Suppressor macrophage (primary cell): ENCODE results near the gene RALGAPA2.

Source experiments
- DNase-seq, 4 experiments: peaks; one replicate each; pipeline ENCODE4 v3.0.0-alpha.2; 2020 to 2022

RALGAPA2 gene

DNA sequence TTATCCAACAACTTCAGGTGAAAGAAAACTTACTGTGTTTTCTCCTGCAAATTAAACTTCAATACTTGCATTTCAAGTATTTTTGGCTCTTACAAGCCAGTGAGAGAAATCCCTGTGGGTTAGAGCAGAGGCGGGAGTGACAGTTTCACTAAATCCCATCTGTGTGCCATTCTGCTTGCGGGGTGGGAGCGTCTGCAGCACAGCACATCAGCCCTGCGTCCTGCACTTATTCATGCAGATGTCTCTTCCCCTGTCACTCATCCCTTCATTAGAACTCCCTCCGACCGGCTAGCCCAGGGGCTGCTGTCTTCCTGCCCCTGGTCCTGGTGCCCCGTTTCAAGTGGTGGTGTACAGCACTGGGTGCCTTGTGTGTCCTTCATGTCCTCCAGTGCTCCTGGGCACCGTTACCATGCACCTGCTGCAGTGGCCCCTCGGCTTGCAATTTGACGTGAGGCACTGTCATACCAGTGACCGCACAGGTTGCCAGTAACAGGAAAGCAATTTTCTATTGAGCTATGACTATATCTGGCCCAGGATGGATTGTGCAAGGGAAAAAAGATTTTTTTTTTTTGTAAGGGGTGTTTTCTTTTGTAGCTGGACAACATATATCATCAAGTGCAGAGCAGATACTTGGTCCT, 285.1 kb downstream of the RALGAPA2 start:
- no peak for DNase-seq

DNA sequence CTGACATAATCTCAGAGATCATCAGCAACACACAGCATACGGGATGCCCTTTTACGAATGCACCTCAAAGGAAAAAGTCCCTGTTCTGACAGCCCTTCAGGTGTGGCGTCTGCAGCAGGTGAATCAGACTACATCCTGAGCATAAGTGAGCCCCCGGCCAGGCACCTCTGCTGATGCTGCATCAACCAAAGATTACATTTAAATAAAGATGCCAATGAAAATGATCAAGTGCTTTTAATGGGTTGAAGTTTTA, 285.9 kb downstream of the RALGAPA2 start:
- DNase-seq: no peak

DNA sequence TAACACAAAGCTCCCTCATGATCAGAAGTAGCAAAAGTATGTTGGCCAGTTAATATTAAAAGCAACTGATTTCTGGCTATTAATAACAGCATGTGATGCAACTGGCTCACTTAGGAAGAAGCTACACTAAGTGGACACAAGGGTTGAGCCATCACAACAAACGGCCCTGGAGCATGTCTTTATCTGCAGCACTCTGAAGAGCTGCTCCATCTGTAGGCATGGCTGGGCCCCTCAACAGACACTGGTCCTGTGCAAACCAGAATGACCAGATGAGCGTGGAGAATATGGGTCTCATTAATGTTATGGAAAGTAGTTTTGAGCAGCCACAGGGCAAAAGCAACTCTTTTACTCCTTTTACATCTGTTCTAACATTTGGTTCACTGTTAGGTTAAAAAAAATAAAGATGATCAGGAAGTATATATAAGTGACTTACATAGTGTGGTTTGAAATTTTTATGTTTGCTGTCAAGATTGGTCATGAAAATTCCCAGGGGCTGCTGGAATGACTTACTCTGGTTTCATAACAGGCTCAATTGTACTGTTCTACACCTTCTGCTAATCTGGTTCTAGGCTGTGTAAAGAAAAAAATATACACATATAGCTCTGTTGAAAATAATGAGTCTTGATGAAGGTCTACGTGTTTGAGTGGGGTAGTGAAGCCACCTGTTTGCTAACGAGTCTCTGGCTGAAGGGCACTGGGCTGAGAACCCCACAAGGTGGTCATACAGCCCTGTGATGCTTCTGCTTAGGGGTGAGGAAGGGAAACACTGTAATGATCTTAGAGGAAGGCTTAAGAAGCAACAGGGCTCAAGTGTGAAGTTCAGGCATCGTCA, 286.4 kb downstream of the RALGAPA2 start:
- DNase-seq: no peak

DNA sequence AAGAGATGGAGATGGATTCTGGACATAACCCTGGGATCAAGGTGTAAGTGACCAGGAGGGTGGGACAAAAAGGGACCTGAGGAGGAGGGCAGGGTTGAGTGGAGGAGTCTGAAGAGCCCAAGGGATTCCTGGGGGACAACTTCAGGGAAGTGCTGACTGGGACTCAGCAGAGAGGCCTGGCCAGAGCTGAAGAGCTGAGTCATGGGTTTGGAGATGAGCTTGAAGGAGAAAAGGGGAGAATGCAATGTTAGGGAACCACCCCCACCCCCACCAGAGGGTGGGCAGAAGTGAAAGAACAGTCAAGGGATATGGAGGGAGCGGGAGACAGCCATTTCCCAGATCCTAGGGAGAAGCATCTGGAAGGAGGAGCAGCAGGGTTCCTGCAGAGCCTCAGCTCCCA, 289.3 kb downstream of the RALGAPA2 start:
- DNase-seq: no peak

DNA sequence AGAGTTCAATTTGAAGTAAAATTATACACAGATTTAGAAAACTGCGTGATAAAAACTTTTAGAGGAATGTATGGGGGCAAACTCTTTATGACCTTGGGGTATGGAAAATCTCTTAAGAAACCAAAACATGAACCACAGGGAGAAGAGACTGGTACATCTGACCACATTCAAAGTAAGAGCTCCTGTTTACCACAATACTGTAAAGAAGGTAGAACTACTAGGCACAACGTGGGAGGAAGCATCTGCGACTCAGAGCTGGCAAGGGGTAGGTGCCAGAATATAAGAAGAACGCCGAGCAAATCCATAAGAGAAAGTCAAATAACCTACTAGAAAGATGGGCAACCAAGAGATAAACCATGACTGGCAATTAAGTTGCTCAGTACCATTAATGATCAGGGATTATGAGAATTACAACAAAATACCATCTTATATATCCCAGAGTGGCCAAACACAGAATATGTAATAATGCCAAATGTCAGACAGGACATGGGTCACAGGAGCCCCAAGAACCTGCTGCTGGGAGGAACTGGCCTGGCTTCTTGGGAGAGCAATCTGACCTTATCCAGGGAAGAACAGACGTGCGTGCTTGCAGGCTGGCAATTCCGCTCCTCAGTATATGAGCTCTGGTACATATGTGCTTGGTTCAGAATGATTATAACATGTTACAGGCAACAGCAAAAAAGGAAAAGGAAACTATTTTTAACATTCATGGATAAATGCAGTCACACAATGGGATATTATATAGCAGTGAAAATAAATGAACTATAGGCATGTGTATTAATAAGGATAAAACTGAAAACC, 294.4 kb downstream of the RALGAPA2 start:
- no peak for DNase-seq

DNA sequence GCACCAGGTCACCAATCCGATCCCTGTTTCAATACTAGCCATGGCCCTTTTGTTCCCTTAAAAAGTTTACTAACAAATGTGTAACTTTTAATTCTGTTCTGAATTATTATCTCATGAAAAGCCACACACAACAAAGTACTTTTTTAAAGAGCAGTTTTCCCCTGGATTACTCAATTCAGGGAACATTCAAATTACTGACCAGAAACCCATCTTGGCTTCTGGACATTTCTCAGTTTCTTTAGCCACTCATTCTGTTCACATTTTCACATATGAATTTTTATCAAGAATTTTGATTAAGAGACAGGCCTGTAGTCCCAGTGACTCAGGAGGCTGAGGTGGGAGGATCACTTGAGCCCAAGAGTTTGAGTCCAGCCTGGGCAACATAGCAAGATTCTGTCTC, 297.1 kb downstream of the RALGAPA2 start:
- DNase-seq: no peak

DNA sequence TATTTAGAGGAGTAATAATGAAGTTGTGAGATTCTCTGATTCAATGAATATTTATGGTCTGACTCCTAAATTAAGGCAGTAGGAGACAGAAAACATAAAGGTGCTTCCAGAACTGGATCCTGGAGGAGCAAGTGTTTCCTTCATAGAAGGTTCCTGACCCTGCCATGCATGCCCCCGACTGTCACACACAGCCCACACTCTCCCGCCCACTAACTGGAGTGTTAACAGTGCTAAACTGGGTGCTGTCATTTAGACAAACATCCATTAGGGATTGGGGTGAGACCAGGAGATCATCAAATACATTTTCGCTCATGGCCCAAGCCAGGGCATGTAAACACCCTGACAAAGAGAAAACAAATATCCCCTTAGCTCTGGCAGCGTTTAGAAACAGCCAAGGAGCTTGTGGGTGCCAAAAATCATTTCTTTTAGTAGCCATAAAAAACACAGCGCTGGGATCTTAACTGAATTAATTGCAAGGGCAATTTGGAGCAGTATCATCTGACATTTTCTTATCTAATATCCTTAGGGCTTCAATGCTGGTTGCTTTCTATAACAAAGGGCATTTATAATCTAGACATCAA, 297.7 kb downstream of the RALGAPA2 start:
- DNase-seq: no peak

DNA sequence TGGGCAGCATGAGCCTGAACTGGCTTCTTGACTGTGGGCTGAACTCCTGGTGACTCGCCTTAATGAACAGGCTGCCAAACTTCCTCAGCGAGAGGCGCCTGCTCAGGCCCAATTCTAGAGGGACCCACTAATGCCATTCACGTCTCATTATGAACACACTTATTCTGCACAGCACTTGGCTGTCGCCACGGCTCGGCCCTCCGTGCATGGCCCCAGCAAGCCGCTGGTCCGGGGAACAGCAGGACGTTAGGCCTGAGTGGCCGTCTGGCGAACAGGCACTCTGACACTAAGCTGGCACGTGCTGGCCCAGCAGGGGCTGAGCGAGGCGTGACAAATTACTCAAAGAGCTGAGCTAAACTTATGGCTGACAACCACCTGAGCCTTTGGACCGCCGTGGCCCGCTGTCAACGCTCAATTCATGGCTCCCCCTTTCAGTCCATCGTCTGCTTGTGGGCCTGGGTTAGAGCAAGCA, 298.6 kb downstream of the RALGAPA2 start:
- no peak for DNase-seq

DNA sequence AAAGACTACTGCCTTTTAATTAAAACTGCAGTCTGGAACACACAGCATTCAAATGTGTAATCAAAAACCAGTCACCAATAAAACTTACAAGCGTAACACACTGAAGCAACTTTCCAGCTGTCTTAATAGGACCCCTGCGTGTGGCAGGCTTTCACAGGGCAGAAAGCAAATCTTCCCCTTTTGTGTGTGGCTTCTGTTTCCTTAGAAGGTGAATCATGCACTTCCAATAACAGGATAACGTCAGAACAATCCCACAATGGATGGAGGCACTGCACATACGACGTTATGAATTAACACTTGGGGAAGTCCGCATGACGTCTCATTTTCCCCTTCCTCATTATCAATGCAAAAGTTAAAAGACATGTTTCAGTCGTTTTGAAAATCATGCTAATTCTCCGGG, 299.7 kb downstream of the RALGAPA2 start:
- DNase-seq: peak; percentile 27 to 70 (median 46)

DNA sequence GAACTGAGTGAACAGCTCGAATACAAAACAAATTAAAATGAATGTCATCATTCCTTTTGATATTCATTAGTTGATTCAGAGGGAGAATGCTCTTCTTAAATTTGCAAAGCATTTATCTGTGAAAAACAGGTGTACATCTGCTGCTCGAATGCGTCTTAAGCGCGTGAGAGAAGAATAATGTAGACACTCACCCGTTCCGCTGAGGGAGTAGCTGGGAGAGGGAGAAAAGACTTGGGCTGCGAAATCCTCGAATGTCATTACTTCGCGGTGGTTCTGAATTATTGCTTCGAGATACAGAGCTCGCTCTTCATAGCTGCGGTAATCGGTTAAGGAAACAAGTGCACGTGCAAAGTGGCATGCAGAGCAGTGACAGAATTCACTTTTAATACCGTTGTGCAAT, 300.6 kb downstream of the RALGAPA2 start:
- no peak for DNase-seq

DNA sequence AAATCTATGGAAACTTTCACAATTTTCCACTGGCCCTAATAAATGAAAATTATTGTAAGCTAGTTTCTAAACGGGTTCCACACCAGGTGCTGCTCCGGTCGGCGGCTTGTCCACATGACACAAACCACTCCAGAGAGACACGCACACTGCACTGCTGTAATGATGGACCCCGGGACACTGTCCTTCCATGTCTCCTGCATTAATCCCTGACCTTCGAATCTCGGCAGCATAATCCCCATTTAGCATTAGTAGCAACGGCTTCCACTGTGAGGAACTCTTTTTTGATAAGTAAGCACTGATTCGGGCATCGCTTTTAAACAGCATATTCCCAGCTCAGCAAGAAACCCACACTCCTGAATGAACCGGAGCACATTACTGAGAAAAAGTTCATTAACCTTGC, 301.0 kb downstream of the RALGAPA2 start:
- no peak for DNase-seq

DNA sequence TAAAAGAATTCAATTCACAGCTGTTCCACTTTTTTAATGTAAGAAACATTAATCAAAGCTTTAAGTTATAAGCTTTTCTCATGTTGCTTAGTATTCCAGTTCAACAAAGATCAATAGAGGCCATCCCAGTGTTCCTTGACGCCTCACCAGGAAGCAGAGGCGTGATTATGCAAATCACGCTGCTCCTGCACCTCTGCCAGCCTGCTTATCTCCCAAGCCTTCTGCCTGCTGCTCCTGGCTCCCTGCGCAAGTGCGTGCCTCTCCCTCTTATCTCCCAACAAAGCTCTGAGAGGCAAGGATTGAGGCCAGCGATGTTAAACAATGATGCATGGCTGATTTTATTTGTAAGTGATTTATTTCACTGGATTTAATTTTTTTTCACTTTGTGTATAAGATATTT, 301.8 kb downstream of the RALGAPA2 start:
- no peak for DNase-seq

DNA sequence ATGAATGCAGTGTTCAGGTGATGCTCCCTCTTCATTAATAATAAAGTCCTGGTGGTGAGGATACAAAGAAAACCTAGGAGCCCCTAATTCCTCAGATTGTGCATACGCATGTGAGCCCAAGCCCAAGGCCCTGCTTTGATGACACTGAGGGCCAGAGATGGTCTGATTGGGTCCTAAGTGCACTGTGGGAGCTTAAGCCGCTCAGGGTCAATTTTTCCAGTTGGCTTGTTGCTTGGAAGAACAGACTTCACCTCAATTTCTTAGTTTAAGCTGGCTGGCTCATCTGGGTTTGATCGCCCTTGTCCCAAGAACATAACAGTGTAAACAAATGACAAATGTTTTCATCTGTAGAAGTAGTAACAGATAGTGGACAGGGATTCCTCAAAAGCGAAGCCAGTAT, 303.1 kb downstream of the RALGAPA2 start:
- DNase-seq: no peak

DNA sequence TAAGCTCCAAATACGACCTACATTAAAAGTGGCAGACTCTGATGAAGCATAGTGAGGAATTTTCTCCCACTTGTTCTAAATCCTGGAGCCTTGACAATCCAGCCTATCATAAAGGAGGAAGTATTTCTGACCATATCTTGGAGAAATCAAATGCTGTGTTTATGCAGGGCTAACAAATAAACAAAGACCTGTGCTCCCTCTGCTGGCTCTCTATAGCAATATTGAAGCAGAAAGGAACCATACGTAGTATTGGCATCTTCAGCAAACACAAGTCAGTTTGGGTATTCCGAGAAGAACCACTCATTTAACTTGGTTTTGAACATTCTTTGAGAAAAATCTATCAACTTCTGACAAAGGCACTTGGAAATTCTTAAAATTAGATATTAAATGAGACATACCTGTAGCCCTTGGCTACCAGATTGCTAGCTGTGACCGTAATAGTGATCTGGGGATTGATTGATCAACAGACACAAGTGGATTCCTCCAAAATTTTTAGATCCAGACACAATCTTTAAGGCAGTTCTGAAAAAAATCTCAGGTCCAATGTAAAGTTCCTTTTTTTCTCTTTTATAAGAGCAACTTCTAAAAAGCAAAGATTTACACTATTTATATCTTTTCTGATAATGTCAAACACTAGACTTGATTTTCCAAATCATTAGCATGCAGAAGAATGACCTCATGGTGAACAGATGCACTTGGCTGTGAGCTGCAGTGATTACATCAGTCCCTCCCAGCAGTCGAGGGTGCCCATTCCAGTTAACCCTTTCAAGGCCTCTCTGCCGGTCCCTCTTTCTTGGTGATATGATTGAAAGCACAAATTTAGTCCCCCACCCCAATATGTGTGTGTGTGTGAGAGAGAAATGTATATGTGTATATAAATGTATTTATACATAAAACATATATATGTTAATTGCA, 304.3 kb downstream of the RALGAPA2 start:
- DNase-seq: peak; percentile 54 to 72 (median 65)

DNA sequence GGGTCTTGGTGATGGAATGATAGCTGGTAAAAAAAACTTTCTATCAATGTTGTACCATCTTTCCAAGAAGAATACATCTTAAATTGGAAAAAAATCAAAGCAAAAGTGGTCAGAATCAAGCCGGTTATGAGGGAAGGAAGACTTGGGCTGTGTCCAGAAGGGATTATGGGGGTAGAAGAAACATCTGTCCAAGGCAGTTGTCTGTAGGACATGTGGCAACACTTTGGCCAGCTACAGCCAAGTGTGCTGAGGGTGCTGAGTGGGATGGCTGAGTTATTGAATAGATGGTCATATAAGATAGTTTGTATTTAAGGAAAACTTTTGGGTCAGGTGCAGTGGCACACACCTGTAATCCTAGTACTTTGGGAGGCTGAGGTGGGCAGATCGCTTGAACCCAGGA, 306.1 kb downstream of the RALGAPA2 start:
- DNase-seq: no peak

DNA sequence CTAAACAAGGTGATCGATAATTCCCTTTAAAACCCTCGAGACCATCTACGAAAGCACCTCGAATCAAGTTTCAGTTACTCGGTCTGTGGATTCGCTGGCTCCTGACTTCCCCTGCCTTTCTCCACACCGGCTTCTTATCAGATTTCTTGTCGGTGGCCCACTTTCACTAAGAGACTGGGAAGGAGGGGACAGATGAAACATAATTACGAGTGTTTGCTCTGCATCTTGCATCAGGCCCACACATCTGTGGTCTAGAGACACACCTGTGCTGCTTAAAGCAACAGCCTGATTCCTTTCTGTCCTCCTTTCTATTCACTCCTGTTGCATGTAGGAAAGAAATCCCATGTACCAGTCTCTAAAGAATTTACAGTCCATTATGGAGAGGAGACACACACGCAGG, 306.8 kb downstream of the RALGAPA2 start:
- DNase-seq: no peak

DNA sequence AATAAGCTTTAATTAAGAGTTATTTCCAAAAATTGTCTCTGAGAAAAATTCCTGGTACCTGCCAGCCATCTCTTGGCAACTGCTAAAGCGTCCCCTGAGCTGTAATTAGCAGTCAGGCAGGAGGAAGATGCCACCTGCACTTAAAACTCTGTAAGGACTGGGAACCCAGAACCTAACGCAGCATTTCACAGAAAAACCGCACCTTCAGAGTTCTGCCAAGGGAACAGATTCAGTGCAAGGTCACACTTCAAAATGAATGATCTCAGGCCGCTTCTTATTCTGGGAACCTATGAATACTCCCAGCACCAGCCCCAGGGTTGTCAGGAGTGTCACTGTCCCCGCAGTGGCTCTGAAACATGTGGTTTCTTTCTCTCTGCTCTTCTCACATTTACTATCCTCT, 307.8 kb downstream of the RALGAPA2 start:
- DNase-seq: no peak

DNA sequence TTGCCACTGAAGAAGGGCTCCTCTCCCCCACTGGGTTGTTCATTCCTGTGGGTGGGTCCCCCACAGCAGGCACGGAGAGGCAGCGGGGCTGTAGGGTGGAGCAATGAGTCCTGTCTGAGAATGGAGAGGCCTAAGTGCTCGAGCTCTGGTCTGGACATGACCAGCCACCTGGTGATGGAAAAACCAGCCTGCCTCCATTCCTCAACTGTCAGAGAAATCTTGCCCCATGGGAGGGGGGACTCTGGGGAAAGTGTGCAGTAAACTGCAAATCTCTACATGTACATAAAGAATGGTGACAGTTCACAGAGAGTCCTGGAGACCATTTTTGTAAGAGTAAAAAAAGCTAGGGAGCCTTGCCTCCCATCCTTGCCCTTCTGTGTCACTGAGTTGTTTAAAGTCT, 310.5 kb downstream of the RALGAPA2 start:
- DNase-seq: no peak

DNA sequence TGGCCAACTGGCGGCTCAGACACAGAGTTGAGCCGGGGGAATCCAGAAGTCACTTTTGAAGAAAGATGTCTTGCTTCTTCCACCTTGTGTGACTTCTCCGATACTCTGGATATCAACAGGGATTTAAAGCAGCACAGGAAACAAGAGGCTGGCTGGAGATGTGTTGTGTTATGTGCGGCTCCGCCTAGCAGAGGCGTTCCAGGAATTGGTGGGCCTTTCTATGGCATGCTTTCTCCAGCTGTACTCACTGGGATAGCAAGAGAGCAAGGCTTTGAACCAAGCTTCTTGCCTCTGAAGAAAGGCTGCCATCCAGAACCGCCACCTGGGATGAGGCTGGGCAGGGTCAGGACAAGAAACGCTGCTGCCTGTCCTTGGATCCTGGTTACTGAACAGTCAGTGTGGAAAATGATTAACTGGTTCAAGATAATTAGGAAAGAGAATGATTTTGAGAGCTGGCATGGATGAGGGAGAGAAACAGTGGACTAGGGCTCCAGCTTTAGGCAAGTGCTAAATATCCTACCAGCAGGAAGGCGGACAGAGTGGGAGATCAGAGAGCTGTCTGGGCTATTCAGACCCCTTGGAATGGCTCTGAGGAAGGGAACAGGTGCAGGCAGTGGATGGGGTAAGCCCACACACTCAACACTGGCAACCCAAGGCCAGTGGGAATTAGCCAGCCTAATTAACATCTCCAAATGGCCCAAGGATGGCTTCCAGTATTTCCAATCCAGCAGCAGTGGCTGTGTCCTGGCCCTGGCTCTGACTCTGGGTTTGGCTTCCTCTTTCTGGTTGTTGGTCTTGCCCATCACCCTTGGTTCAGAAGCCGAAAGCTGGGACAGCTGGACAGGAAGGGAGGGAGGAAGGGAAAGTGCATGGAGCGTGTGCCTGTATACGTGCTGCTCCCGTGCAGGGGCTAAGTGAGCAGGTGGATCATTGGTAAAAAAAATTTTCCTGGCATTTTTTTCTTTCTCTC, 312.6 kb downstream of the RALGAPA2 start:
- peak; percentile 14 to 59 (median 50) for DNase-seq

DNA sequence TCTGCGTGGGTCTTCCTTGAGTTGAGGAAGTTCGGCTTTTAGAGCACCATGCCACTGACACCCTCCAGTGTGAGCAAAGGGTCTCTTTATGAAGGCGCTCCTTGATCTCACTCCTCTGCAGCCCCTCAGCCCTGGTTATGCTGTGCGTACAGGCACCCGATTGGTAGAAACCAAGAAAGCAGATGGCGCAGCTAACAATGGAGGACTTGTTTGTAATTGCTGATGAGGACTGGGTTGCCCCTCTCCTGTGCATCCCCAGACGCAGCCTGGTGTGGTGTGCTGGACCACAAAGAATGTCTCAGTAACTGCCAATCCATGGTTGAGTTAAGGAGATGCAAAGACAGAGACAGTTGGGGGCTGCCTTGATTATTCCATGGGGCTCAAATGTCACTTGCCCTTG, 314.3 kb downstream of the RALGAPA2 start:
- no peak for DNase-seq

DNA sequence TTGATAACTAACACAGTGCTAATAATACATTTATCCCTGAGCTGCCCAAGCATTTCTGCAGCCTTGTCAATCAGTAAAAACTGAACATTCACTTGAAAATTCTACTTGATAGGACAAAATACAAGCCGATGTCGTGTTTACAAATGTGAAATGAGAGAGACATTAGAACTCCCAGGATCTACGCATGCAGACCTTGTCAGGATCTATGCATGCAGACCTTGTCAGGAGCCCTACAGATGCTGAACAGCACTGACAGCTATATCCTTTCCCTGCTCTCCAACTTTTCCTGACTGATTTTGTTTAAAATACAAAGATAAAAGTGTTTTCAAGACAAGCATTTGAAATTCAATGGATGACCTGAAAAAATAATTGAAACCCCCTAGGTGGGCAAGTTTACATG, 315.6 kb downstream of the RALGAPA2 start:
- no peak for DNase-seq
